ENCODE results near the gene CSRNP3.
"Not testable (repeated sequence)": the region's sequence is repeated elsewhere in the genome, so short reads cannot be mapped to it uniquely, and the experiment has no call there.

Gene CSRNP3

DNA sequence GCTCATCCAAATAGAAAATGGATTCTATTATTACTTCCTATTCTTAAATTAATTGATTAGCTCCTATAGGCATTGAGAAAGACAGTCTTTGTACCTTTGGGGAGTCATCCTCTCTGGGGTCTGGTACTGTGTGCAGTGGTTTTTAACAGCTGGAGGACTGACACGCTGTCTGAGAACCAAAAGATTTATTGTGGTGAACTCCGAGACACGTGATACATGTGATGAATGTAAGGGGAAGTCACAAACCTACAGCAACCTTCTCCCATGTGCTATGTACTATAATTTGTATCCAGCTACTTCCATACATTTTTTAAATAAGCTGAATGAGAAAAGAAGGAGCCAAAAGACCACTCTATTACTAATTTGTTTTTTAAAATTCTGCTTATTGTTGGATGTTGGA lies 190.9 kb downstream of the CSRNP3 start:
- no peak for DNase-seq (ENCODE audit: low read depth)
- H3K4me3 ChIP-seq (ENCODE audit: low read length): no peak overlapping the region
- TF ChIP-seq, protein P1, sequence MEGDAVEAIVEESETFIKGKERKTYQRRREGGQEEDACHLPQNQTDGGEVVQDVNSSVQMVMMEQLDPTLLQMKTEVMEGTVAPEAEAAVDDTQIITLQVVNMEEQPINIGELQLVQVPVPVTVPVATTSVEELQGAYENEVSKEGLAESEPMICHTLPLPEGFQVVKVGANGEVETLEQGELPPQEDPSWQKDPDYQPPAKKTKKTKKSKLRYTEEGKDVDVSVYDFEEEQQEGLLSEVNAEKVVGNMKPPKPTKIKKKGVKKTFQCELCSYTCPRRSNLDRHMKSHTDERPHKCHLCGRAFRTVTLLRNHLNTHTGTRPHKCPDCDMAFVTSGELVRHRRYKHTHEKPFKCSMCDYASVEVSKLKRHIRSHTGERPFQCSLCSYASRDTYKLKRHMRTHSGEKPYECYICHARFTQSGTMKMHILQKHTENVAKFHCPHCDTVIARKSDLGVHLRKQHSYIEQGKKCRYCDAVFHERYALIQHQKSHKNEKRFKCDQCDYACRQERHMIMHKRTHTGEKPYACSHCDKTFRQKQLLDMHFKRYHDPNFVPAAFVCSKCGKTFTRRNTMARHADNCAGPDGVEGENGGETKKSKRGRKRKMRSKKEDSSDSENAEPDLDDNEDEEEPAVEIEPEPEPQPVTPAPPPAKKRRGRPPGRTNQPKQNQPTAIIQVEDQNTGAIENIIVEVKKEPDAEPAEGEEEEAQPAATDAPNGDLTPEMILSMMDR (IDR thresholded peaks at IDR 0.05; ENCODE audit: insufficient read depth, low read depth, low read length, missing control alignments): no peak

DNA sequence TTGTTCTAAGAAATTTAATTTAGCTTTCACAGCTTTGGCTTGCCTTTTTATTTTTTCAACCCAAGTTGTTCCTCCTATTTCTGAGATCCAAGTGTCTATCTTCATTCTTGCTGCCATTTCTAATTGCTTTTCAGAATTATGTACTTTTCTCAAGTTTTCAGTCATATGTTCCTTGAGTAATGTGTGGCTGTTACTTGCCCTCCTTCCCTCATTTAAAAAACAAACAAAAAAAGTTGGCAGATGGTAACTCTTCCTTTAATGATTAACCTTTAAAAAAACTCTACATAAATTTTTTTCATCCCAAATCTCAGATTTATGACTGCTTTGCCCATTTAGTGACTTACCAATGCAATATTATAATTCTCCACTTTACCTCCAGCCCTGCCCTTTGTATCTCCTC lies 193.2 kb downstream of the CSRNP3 start:
- H3K4me3 ChIP-seq (ENCODE audit: low read length): no peak overlapping the region
- DNase-seq (ENCODE audit: low read depth): no peak
- TF ChIP-seq, protein P1 (IDR thresholded peaks at IDR 0.05; ENCODE audit: insufficient read depth, low read depth, low read length, missing control alignments): no peak

DNA sequence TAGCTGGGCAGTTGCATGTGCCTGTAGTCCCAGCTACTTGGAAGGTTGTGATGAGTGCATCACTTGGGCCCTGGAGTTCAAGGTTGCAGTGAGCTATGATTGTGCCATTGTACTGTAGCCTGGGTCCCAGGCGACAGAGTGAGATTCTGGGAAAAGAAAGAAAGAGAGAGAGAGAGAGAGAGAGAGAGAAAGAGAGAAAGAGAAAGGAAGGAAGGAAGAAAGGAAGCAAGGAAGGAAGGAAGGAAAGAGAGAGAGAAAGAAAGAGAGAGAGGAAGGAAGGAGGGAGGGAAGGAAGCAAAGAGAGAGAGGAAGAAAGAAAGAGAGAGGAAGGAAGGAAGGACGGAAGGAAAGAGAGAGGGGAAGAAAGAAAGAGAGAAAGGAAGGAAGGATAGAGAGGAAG lies 196.1 kb downstream of the CSRNP3 start:
- DNase-seq (ENCODE audit: low read depth): no peak
- H3K4me3 ChIP-seq (ENCODE audit: low read length): no peak overlapping the region
- TF ChIP-seq, protein P1 (IDR thresholded peaks at IDR 0.05; ENCODE audit: insufficient read depth, low read depth, low read length, missing control alignments): no peak

DNA sequence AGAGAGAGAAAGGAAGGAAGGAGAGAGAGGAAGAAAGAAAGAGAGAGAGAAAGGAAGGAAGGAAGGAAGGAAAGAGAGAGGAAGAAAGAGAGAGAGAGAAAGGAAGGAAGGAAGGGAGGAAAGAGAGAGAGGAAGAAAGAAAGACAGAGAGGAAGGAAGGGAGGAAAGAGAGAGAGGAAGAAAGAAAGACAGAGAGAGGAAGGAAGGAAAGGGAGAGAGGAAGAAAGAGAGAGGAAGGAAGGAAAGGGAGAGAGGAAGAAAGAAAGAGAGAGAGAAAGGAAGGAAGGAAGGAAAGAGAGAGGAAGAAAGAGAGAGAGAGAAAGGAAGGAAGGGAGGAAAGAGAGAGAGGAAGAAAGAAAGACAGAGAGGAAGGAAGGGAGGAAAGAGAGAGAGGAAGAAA lies 196.6 kb downstream of the CSRNP3 start:
- not testable (repeated sequence) for DNase-seq (ENCODE audit: low read depth); H3K4me3 ChIP-seq (ENCODE audit: low read length)

DNA sequence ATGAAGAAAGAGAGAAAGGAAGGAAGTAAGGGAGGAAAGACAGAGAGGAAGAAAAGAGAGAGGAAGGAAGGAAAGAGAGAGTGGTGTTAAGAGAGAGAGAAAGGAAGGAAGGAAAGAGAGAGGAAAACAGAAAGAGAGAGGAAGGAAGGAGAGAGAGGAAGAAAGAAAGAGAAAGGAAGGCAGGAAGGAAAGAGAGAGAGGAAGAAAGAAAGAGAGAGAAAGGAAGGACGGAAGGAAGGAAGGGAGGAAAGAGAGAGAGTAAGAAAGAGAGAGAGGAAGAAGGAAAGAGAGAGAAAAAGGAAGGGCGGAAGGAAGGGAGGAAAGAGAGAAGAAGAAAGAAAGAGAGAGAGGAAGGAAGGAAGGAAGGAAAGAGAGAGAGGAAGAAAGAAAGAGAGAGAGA lies 197.1 kb downstream of the CSRNP3 start:
- DNase-seq (ENCODE audit: low read depth): no peak
- TF ChIP-seq, protein P1 (IDR thresholded peaks at IDR 0.05; ENCODE audit: insufficient read depth, low read depth, low read length, missing control alignments): no peak
- H3K4me3 ChIP-seq (ENCODE audit: low read length): no peak overlapping the region

DNA sequence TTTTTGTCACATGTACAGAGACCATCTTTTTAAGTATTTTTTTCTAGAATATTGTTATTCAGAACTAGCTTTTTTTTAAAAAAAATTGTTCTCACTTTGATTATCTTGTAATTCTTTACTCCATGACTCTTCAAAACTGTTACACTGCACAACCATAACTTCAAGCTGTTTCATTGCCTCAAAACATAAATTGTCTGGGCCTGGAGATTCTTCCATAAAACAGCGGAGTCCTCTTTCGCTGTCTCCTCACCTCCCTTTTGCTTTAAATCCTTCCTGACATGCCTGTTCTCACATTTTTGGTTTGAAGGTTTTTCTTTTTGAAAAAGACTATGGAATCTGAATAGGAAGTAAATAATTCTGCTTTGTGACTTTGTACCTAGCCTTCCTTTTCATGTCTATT lies 197.9 kb downstream of the CSRNP3 start:
- TF ChIP-seq, protein P1 (IDR thresholded peaks at IDR 0.05; ENCODE audit: insufficient read depth, low read depth, low read length, missing control alignments): no peak
- no peak overlapping the region for H3K4me3 ChIP-seq (ENCODE audit: low read length)
- no peak for DNase-seq (ENCODE audit: low read depth)

DNA sequence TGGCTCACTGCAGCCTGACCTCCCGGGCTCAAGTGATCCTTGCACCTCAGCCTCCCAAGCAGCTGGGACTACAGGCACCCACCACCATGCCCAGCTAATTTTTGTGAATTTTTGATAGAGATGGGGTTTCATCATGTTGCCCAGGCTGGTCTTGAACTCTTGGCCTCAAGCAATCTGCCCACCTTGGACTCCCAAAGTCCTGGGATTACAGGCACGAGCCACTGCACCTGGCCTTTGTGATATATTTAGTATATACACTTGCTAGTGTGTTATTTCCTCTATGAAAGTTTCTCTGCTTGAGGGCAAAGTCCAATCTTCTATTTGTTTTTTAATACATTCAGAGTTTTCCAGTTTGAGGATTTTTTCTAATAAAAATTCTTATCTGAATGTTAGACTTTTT lies 205.3 kb downstream of the CSRNP3 start:
- no peak overlapping the region for H3K4me3 ChIP-seq (ENCODE audit: low read length)
- TF ChIP-seq, protein P1 (IDR thresholded peaks at IDR 0.05; ENCODE audit: insufficient read depth, low read depth, low read length, missing control alignments): no peak
- no peak for DNase-seq (ENCODE audit: low read depth)

DNA sequence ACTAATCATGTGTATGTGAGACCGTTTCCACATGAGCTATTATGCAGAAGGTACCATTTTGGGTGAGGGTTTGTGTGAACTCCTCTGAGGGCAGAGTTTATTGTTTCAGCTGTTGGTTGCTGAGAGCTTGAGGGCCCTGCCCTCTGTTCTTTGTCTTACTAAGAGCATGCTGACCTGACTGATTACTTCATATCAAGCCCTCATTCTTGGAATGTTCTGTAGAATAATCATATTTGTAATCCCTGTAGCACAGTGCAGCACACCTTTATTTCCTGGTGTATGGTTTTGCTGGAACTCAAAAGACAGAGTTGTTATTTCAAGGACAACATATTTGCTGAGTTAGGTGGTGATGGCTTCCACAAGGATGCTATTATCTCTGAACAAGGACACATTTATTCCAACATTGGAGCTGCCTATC lies 206.1 kb downstream of the CSRNP3 start:
- no peak overlapping the region for H3K4me3 ChIP-seq (ENCODE audit: low read length)
- peak; percentile 58 for DNase-seq (ENCODE audit: low read depth)
- TF ChIP-seq, protein P1 (IDR thresholded peaks at IDR 0.05; ENCODE audit: insufficient read depth, low read depth, low read length, missing control alignments): no peak
